GM23338 (cell line): Measurements from ENCODE around the gene SNRPD3. TPM values are rescaled to one million over a fixed set of nuclear protein-coding genes. Genes with fewer than 3 reads are reported as not detected.
A peak's percentile ranks its signal among the peaks of the same experiment; 100 is the strongest.
"Not testable (repeated sequence)": the region's sequence is repeated elsewhere in the genome, so short reads cannot be mapped to it uniquely, and the experiment has no call there.

Experiments used
- ATAC-seq: fragments of 200-7000 bp; cut with Tn5 transposase; 3 replicates; pipeline ENCODE4 v1.9.1; 2020
- DNase-seq: peaks from one replicate; pipeline ENCODE4 v3.0.0-alpha.2; 2015; ENCODE audit warnings: low spot score
- H2AFZ ChIP-seq: fragments of 200-600 bp; sonication (generic); 2 replicates; pipeline ENCODE4 v1.8.0; 2016; ENCODE audit warnings: antibody characterized with exemption, mild to moderate bottlenecking, moderate library complexity
- H3F3A ChIP-seq: fragments of 200-600 bp; sonication (generic); replicated peaks from 2 replicates; pipeline ENCODE4 v1.8.0; 2017; ENCODE audit warnings: antibody characterized with exemption, mixed run types, low read depth
- H3K27ac ChIP-seq: fragments of 200-600 bp; sonication (generic); 2 replicates; pipeline ENCODE4 v1.6.1; 2016; ENCODE audit warnings: low read depth
- H3K27me3 ChIP-seq: fragments of 200-600 bp; sonication (generic); 2 replicates; pipeline ENCODE4 v1.8.0; 2016; ENCODE audit warnings: mild to moderate bottlenecking, mixed run types, moderate library complexity; ENCODE audit not compliant: insufficient read depth
- H3K36me3 ChIP-seq: fragments of 200-600 bp; sonication (generic); 2 replicates; pipeline ENCODE4 v1.8.0; 2016; ENCODE audit warnings: mild to moderate bottlenecking; ENCODE audit not compliant: insufficient read depth
- H3K4me1 ChIP-seq: fragments of 200-600 bp; sonication (generic); 2 replicates; pipeline ENCODE4 v1.8.0; 2016; ENCODE audit warnings: mild to moderate bottlenecking, moderate library complexity; ENCODE audit not compliant: insufficient read depth
- H3K4me2 ChIP-seq: fragments of 200-600 bp; sonication (generic); 2 replicates; pipeline ENCODE4 v1.7.1; 2017; ENCODE audit warnings: mixed run types
- H3K4me3 ChIP-seq: fragments of 200-600 bp; sonication (generic); 2 replicates; pipeline ENCODE4 v1.6.1; 2016; ENCODE audit warnings: mixed run types
- H3K79me2 ChIP-seq: fragments of 200-600 bp; sonication (generic); replicated peaks from 2 replicates; pipeline ENCODE4 v1.8.0; 2017; ENCODE audit warnings: mild to moderate bottlenecking; ENCODE audit not compliant: insufficient read depth
- H3K9me2 ChIP-seq: fragments of 200-600 bp; sonication (generic); 2 replicates; pipeline ENCODE4 v1.8.0; 2017; ENCODE audit not compliant: insufficient read depth
- H4K20me1 ChIP-seq: fragments of 200-600 bp; sonication (generic); replicated peaks from 2 replicates; pipeline ENCODE4 v1.8.0; 2017; ENCODE audit warnings: mild to moderate bottlenecking; ENCODE audit not compliant: insufficient read depth
- H3K27ac Mint-ChIP-seq: 2 replicates; pipeline ENCODE4 v1.8.0; 2020; ENCODE audit warnings: inconsistent platforms, mild to moderate bottlenecking, moderate library complexity, mixed read lengths
- H3K27me3 Mint-ChIP-seq: 3 replicates; pipeline ENCODE4 v1.8.0; 2022; ENCODE audit warnings: low read depth, mild to moderate bottlenecking, moderate library complexity, mixed read lengths, inconsistent platforms; ENCODE audit not compliant: insufficient read depth, poor library complexity
- H3K36me3 Mint-ChIP-seq: 3 replicates; pipeline ENCODE4 v1.8.0; 2021; ENCODE audit warnings: low read depth, mild to moderate bottlenecking, inconsistent platforms, moderate library complexity, mixed read lengths
- H3K4me1 Mint-ChIP-seq: 3 replicates; pipeline ENCODE4 v1.8.0; 2020; ENCODE audit warnings: mild to moderate bottlenecking, inconsistent platforms, mixed read lengths
- H3K4me3 Mint-ChIP-seq: 3 replicates; pipeline ENCODE4 v1.8.0; 2021; ENCODE audit warnings: moderate library complexity, mild to moderate bottlenecking, inconsistent platforms, mixed read lengths
- H3K9me3 Mint-ChIP-seq: 3 replicates; pipeline ENCODE4 v1.8.0; 2020; ENCODE audit warnings: moderate library complexity, mild to moderate bottlenecking, inconsistent platforms, mixed read lengths
- NANOG ChIP-seq: IDR thresholded peaks from 2 replicates; pipeline ENCODE4 v1.6.1; 2016; ENCODE audit warnings: antibody characterized with exemption, borderline replicate concordance
- STAT1 ChIP-seq: IDR thresholded peaks from one replicate; pipeline ENCODE4 v1.6.1; 2016; ENCODE audit warnings: antibody characterized with exemption; ENCODE audit not compliant: unreplicated experiment
- ZNF114 ChIP-seq: fragments of 250-450 bp; sonication (Bioruptor Pico); IDR thresholded peaks from 2 replicates; pipeline ENCODE4 v1.5.0; 2020; ENCODE audit warnings: mild to moderate bottlenecking, moderate library complexity
- ZNF462 ChIP-seq: fragments of 250-450 bp; sonication (Bioruptor Pico); IDR thresholded peaks from 2 replicates; pipeline ENCODE4 v1.5.0; 2020; ENCODE audit warnings: mild to moderate bottlenecking, moderate library complexity
- polyA plus RNA-seq: library from polyadenylated mRNA; unstranded; fragments of >200 nt; fragmentation: Nextera tagmentation; extraction: Ambion mirVana; gene quantifications from 2 replicates; pipeline ENCODE4 v1.2.1, GENCODE V29; 2016
- total RNA-seq: library from RNA; depleted of rRNA; stranded (reverse); fragments of >200 nt; shearing (Covaris generic); gene quantifications from 2 replicates; pipeline ENCODE4 v1.2.3, GENCODE V29; 2014

SNRPD3 gene
- total and polyA plus RNA-seq, 2 experiments from 2014 or later = 314 to 375 TPM

- H3K4me1 ChIP-seq, DNase-seq, H3K79me2 ChIP-seq, H4K20me1 ChIP-seq, H3K27me3 ChIP-seq, H3K36me3 Mint-ChIP-seq, ATAC-seq, H3F3A ChIP-seq, H3K36me3 ChIP-seq, H3K9me2 ChIP-seq, H3K9me3 Mint-ChIP-seq: not testable (repeated sequence)
- Mint-ChIP-seq H3K4me1 (peaks cover 18% of the 10 kb centered on the region), H3K27me3 (peaks cover 12% of the 10 kb centered on the region), H3K4me3 (peak overlapping the region; percentile 75), H3K27ac (peak overlapping the region; percentile 91)
- Histone ChIP-seq H2AFZ (peak overlapping the region; percentile 90), H3K4me3 (peak overlapping the region; percentile 81), H3K4me2 (peak overlapping the region; percentile 89), H3K27ac (peak overlapping the region; percentile 86)
Observed at GRCh38 chr22:24593559-24593835, 37.7 kb downstream of the SNRPD3 start.

GRCh38 chr22:24593836-24594568 lies 38.2 kb downstream of the SNRPD3 start:
- no peak for DNase-seq
- peak overlapping the region; percentile 52; the same call in 1 of the 2 replicates for H2AFZ ChIP-seq

GRCh38 chr22:24594569-24595120 lies 38.8 kb downstream of the SNRPD3 start:
- TF ChIP-seq STAT1 (no peak), ZNF114 (CRISPR knock-in tag) (no peak), ZNF462 (CRISPR knock-in tag) (no peak)
- Histone ChIP-seq H3K4me1 (peaks cover 7% of the 10 kb centered on the region; the same call in 1 of the 2 replicates), H3K27me3 (no peaks in the 10 kb centered on the region), H3K27ac (no peak overlapping the region), H3K36me3 (no peaks in the 10 kb centered on the region), H3K9me2 (no peaks in the 10 kb centered on the region), H3K4me3 (no peak overlapping the region), H3K79me2 (no peaks in the 10 kb centered on the region), H2AFZ (no peak overlapping the region), H3F3A (no peaks in the 10 kb centered on the region), H3K4me2 (no peak overlapping the region), H4K20me1 (no peaks in the 10 kb centered on the region)
- H3K36me3 Mint-ChIP-seq = no peaks in the 10 kb centered on the region
- no peak for DNase-seq
- H3K27me3 Mint-ChIP-seq = peaks cover 16% of the 10 kb centered on the region
- H3K9me3 Mint-ChIP-seq = no peaks in the 10 kb centered on the region
- no peak for ATAC-seq
- H3K27ac Mint-ChIP-seq = no peak overlapping the region
- H3K4me1 Mint-ChIP-seq = peaks cover 25% of the 10 kb centered on the region
- no peak overlapping the region for H3K4me3 Mint-ChIP-seq

More at GRCh38 chr22:24593836-24594568, 38.2 kb downstream of the SNRPD3 start:
- no peak for TF ChIP-seq NANOG
- no peaks in the 10 kb centered on the region for H3K36me3 Mint-ChIP-seq
- Histone ChIP-seq H3K9me2 (no peaks in the 10 kb centered on the region), H3K4me3 (no peak overlapping the region), H3F3A (no peaks in the 10 kb centered on the region), H3K27me3 (no peaks in the 10 kb centered on the region), H3K79me2 (no peaks in the 10 kb centered on the region), H4K20me1 (no peaks in the 10 kb centered on the region), H3K27ac (no peak overlapping the region), H3K36me3 (no peaks in the 10 kb centered on the region), H3K4me2 (peak overlapping the region; percentile 89; the same call in 1 of the 2 replicates), H3K4me1 (peaks cover 7% of the 10 kb centered on the region; the same call in 1 of the 2 replicates)
- peak overlapping the region; percentile 75; the same call in 2 of the 3 replicates for H3K4me3 Mint-ChIP-seq
- no peak overlapping the region; the same call in 1 of the 2 replicates for H3K27ac Mint-ChIP-seq
- H3K9me3 Mint-ChIP-seq = no peaks in the 10 kb centered on the region
- peaks cover 19% of the 10 kb centered on the region for H3K4me1 Mint-ChIP-seq
- no peak for ATAC-seq
- H3K27me3 Mint-ChIP-seq = peaks cover 12% of the 10 kb centered on the region
